ENCODE data around the gene STAB1.

GRCh38 chr3:52493232-52494017 is 1.7 kb upstream of the STAB1 start:
- TF ChIP-seq, protein P1, sequence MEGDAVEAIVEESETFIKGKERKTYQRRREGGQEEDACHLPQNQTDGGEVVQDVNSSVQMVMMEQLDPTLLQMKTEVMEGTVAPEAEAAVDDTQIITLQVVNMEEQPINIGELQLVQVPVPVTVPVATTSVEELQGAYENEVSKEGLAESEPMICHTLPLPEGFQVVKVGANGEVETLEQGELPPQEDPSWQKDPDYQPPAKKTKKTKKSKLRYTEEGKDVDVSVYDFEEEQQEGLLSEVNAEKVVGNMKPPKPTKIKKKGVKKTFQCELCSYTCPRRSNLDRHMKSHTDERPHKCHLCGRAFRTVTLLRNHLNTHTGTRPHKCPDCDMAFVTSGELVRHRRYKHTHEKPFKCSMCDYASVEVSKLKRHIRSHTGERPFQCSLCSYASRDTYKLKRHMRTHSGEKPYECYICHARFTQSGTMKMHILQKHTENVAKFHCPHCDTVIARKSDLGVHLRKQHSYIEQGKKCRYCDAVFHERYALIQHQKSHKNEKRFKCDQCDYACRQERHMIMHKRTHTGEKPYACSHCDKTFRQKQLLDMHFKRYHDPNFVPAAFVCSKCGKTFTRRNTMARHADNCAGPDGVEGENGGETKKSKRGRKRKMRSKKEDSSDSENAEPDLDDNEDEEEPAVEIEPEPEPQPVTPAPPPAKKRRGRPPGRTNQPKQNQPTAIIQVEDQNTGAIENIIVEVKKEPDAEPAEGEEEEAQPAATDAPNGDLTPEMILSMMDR (optimal IDR thresholded peaks at IDR 0.05 in 1 of 3, IDR thresholded peaks at IDR 0.05 in 1 of 3, conservative IDR thresholded peaks at IDR 0.05 in 1 of 3; ENCODE audit: extremely low read depth in 1 of 3, insufficient read depth in 2 of 3, low read length in 3 of 3) = no peak
- no peak for TF ChIP-seq EZH2 (IDR thresholded peaks at IDR 0.05; ENCODE audit: low read length)
